Measurements from ENCODE around the gene MYO18B. TPM values are rescaled to one million over a fixed set of nuclear protein-coding genes. Genes with fewer than 3 reads are reported as not detected.

The MYO18B gene
- total and polyA plus RNA-seq, 8 donors: 0.05 to 0.47 (median 0.14) TPM

GRCh38 chr22:25922141-25922540 lies 180.2 kb downstream of the MYO18B start:
- no peak overlapping the region for H3K27ac ChIP-seq
- no peaks in the 10 kb centered on the region for H3K4me1 ChIP-seq
- WGBS, 2 donors: 78 to 86% methylated on average over 10 of the region's 10 CpGs
- DNase-seq (no peak), FAIRE-seq (no peak), ATAC-seq (no peak)
- intact Hi-C loops (cut with DNase I): no loop called here
- H3K27me3 ChIP-seq: peaks cover 0 to 15% (median 0%) of the 10 kb centered on the region in 4 donors
- TF ChIP-seq CTCF (IDR thresholded peaks at IDR 0.05): no peak
- no peaks in the 10 kb centered on the region for H3K36me3 ChIP-seq
- H3K9me3 ChIP-seq: no peaks in the 10 kb centered on the region
- no peak overlapping the region for H3K4me3 ChIP-seq

GRCh38 chr22:25923914-25924313 lies 181.9 kb downstream of the MYO18B start:
- Histone ChIP-seq H3K4me3 (no peak overlapping the region), H3K9me3 (no peaks in the 10 kb centered on the region), H3K27ac (no peak overlapping the region), H3K4me1 (no peaks in the 10 kb centered on the region), H3K36me3 (no peaks in the 10 kb centered on the region), H3K27me3 (peaks cover 0 to 15% (median 0%) of the 10 kb centered on the region in 4 donors)
- no peak for TF ChIP-seq CTCF (IDR thresholded peaks at IDR 0.05)
- ATAC-seq: no peak
- DNase-seq: no peak
- FAIRE-seq: no peak
- 10 to 15% methylated on average over 8 of the region's 8 CpGs for WGBS, 2 donors
- intact Hi-C loops (cut with DNase I): no loop called here

GRCh38 chr22:25928038-25928437 lies 186.1 kb downstream of the MYO18B start:
- Histone ChIP-seq H3K27me3 (no peaks in the 10 kb centered on the region), H3K4me1 (no peaks in the 10 kb centered on the region), H3K27ac (no peak overlapping the region), H3K36me3 (no peaks in the 10 kb centered on the region), H3K9me3 (no peaks in the 10 kb centered on the region), H3K4me3 (no peak overlapping the region)
- DNase-seq (no peak), FAIRE-seq (no peak), ATAC-seq (no peak)
- intact Hi-C loops (cut with DNase I): no loop called here
- TF ChIP-seq CTCF (IDR thresholded peaks at IDR 0.05): no peak
- WGBS, 2 donors: 41 to 67% methylated on average over 2 to 3 of the region's 3 CpGs

GRCh38 chr22:25929321-25929878 lies 187.4 kb downstream of the MYO18B start:
- intact Hi-C loops (cut with DNase I): no loop called here
- Histone ChIP-seq H3K27me3 (no peaks in the 10 kb centered on the region), H3K36me3 (no peaks in the 10 kb centered on the region), H3K27ac (no peak overlapping the region), H3K4me1 (no peaks in the 10 kb centered on the region), H3K4me3 (no peak overlapping the region), H3K9me3 (no peaks in the 10 kb centered on the region)
- no peak for TF ChIP-seq CTCF (IDR thresholded peaks at IDR 0.05)
- FAIRE-seq (no peak), ATAC-seq (no peak), DNase-seq (no peak)
- WGBS, 2 donors: 44 to 54% methylated on average over 5 of the region's 5 CpGs

GRCh38 chr22:25930083-25930482 lies 188.1 kb downstream of the MYO18B start:
- WGBS, 2 donors: 63 to 64% methylated on average over 4 of the region's 4 CpGs
- Histone ChIP-seq H3K4me1 (no peaks in the 10 kb centered on the region), H3K9me3 (no peaks in the 10 kb centered on the region), H3K27ac (no peak overlapping the region), H3K36me3 (no peaks in the 10 kb centered on the region), H3K27me3 (no peaks in the 10 kb centered on the region), H3K4me3 (no peak overlapping the region)
- no peak for ATAC-seq
- DNase-seq: no peak
- intact Hi-C loops (cut with DNase I): no loop called here
- no peak for TF ChIP-seq CTCF (IDR thresholded peaks at IDR 0.05)
- no peak for FAIRE-seq
